ENCODE data around the gene LIN28A. TPM values are rescaled to one million over a fixed set of nuclear protein-coding genes. Genes with fewer than 3 reads are reported as not detected.
"Not testable (repeated sequence)": the region's sequence is repeated elsewhere in the genome, so short reads cannot be mapped to it uniquely, and the experiment has no call there.

The LIN28A gene
- total RNA-seq, 4 donors from 2014 or later: not detected

DNA sequence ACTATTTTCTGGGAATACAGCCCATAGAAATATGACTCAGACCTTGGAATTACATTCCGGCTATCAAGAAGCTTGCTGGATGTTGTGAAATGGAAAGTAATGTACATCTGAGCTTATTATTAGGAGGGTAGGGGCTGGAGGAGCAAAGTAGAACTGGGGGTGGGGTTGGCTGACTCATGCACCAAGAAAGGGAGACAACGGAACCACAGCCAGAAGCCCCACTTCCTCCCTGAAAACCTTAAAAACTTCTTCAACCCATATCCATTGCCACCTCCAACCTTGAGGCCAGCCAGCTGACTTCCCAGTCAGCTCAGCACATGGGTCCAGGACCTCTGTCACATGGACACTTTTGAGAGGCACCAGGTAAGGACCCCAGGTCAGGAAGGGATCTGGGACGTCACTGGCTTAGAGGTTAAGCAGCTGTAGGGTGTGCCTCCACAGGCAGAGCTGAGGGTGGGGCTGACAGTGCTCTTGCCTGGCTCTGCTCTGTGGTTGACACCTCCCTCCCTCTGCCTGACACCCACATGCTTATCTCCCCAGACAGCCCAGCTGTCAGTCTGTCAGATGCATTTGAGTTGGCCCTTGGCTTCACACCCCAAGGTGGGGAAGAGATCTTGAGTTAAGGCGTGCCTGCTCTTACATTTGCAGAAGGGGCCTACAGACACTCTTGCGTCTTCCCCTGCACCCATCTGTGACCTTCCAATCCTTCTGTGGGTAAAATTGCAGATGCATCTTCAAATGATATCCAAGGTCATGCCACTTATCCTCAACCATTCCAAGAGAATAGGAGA is 32.3 kb upstream of the LIN28A start:
- peak; percentile 35 for DNase-seq
- Histone ChIP-seq H3K27me3 (no peaks in the 10 kb centered on the region), H3K36me3 (no peaks in the 10 kb centered on the region), H3K4me1 (peaks cover 0 to 6% (median 3%) of the 10 kb centered on the region in 4 donors), H3K27ac (no peak overlapping the region), H3K4me3 (no peak overlapping the region), H3K9me3 (no peaks in the 10 kb centered on the region)
- WGBS, 2 donors (ENCODE audit: low coverage in 1 of 2): 33 to 41% methylated on average over 3 to 5 of the region's 5 CpGs
- no peak for TF ChIP-seq POLR2AphosphoS5 (IDR thresholded peaks at IDR 0.05)
- TF ChIP-seq POLR2A (IDR thresholded peaks at IDR 0.05): no peak
- no peak for TF ChIP-seq EP300 (IDR thresholded peaks at IDR 0.05; ENCODE audit: low read depth)
- TF ChIP-seq, protein P1, sequence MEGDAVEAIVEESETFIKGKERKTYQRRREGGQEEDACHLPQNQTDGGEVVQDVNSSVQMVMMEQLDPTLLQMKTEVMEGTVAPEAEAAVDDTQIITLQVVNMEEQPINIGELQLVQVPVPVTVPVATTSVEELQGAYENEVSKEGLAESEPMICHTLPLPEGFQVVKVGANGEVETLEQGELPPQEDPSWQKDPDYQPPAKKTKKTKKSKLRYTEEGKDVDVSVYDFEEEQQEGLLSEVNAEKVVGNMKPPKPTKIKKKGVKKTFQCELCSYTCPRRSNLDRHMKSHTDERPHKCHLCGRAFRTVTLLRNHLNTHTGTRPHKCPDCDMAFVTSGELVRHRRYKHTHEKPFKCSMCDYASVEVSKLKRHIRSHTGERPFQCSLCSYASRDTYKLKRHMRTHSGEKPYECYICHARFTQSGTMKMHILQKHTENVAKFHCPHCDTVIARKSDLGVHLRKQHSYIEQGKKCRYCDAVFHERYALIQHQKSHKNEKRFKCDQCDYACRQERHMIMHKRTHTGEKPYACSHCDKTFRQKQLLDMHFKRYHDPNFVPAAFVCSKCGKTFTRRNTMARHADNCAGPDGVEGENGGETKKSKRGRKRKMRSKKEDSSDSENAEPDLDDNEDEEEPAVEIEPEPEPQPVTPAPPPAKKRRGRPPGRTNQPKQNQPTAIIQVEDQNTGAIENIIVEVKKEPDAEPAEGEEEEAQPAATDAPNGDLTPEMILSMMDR (IDR thresholded peaks at IDR 0.05): no peak
- in situ Hi-C loops (cut with MboI; ENCODE audit: low pct_ligation_motif_present in 1 of 4, low pct_unique_long_range_greater_than_20kb in 1 of 4, low sequenced_read_pairs in 3 of 4): no loop called here
- intact Hi-C loops (cut with DNase I; ENCODE audit: low total_unique reads): no loop called here

DNA sequence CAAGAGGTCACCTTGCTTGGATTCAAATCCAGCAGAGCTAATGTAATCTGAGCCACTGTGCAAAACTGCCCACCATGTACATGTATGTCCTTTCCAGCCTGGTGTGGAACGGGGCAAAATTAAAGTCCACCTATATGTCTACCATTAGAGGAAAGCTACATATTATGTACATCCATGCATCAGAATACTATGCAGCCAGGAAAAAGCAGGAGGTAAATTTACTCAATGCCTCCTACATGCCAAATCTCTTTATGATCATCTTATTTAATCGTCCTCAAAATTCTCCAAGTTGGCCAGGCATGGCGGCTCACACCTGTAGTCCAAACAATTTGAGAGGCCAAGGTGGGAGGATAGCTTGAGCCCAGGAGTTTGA is 31.8 kb upstream of the LIN28A start:
- Histone ChIP-seq H3K4me3 (no peak overlapping the region), H3K4me1 (peaks cover 0 to 6% (median 3%) of the 10 kb centered on the region in 4 donors), H3K9me3 (no peaks in the 10 kb centered on the region), H3K27me3 (no peaks in the 10 kb centered on the region), H3K36me3 (no peaks in the 10 kb centered on the region), H3K27ac (no peak overlapping the region)
- TF ChIP-seq EP300 (IDR thresholded peaks at IDR 0.05; ENCODE audit: low read depth): no peak
- TF ChIP-seq POLR2AphosphoS5 (IDR thresholded peaks at IDR 0.05): no peak
- no peak for TF ChIP-seq POLR2A (IDR thresholded peaks at IDR 0.05)
- TF ChIP-seq, protein P1 (IDR thresholded peaks at IDR 0.05): no peak
- intact Hi-C loops (cut with DNase I; ENCODE audit: low total_unique reads) (no loop called here), in situ Hi-C loops (cut with MboI; ENCODE audit: low pct_ligation_motif_present in 1 of 4, low pct_unique_long_range_greater_than_20kb in 1 of 4, low sequenced_read_pairs in 3 of 4) (no loop called here)
- DNase-seq: no peak
- WGBS, 2 donors (ENCODE audit: low coverage in 1 of 2): 60 to 95% methylated on average over 1 to 3 of the region's 3 CpGs

DNA sequence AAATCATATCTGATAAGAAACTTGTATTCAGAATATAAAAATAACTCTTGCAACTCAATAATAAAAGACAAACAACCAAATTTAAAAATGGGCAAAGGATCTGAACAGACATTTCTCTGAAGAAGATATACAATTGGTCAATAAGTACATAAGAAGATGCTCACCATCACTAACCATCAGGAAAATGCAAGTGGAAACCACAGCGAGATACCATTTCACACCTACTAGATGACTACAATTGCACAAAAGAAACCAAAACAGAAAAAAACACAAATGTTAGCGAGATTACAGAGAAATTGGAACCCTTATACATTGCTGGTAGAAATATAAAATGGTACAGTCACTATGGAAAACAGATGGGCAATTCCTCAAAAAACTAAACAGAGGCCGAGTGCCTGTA is 26.5 kb upstream of the LIN28A start:
- Histone ChIP-seq H3K27ac (no peak overlapping the region), H3K4me1 (no peaks in the 10 kb centered on the region), H3K36me3 (no peaks in the 10 kb centered on the region), H3K4me3 (no peak overlapping the region), H3K27me3 (no peaks in the 10 kb centered on the region), H3K9me3 (no peaks in the 10 kb centered on the region)
- WGBS, 2 donors (ENCODE audit: low coverage in 1 of 2): 43 to 74% methylated on average over 3 of the region's 3 CpGs
- in situ Hi-C loops (cut with MboI; ENCODE audit: low pct_ligation_motif_present in 1 of 4, low pct_unique_long_range_greater_than_20kb in 1 of 4, low sequenced_read_pairs in 3 of 4): no loop called here
- intact Hi-C loops (cut with DNase I; ENCODE audit: low total_unique reads): no loop called here
- DNase-seq: no peak
- TF ChIP-seq POLR2AphosphoS5 (IDR thresholded peaks at IDR 0.05): no peak
- TF ChIP-seq EP300 (IDR thresholded peaks at IDR 0.05; ENCODE audit: low read depth): no peak
- TF ChIP-seq POLR2A (IDR thresholded peaks at IDR 0.05): no peak
- TF ChIP-seq, protein P1 (IDR thresholded peaks at IDR 0.05): no peak

DNA sequence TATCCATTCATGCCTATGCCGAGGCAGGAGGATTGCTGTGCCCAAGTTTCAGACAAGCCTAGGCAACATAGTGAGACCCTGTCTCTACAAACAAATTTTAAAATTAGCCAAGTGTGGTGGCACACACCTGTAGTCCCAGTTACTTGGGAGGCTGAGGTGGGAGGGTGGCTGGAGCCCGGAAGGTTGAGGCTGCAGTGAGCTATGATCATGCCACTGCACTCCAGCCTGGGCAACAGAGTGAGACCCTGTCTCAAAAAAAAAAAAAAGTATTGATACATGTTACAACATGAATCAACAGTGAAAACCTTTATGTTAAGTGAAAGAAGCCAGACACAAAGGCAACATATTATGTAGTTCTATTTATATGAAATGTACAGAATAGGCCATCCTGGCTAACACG is 25.6 kb upstream of the LIN28A start:
- intact Hi-C loops (cut with DNase I; ENCODE audit: low total_unique reads); in situ Hi-C loops (cut with MboI; ENCODE audit: low pct_ligation_motif_present in 1 of 4, low pct_unique_long_range_greater_than_20kb in 1 of 4, low sequenced_read_pairs in 3 of 4): not testable (repeated sequence)
- 83 to 91% methylated on average over 1 to 3 of the region's 3 CpGs for WGBS, 2 donors (ENCODE audit: low coverage in 1 of 2)

DNA sequence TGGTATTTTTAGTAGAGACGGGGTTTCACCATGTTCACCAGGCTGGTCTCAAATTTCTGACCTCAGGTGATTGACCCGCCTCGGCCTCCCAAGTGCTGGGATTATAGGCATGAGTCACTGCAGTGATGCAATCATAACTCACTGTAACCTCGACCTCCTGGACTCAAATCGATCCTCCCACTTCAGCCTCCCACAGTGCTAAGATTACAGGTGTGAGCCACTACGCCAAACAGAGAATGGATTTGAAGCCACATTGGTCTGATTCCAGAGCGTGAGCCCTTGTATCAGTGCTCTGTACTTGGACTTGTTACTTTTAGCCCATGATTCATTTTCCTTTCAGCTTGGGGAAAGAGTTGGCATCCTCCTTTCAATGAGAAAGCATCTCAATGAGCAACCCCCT is 23.2 kb upstream of the LIN28A start:
- in situ Hi-C loops (cut with MboI; ENCODE audit: low pct_ligation_motif_present in 1 of 4, low pct_unique_long_range_greater_than_20kb in 1 of 4, low sequenced_read_pairs in 3 of 4): no loop called here

More for the DNA sequence above, 25.6 kb upstream of the LIN28A start:
- H3K4me3 ChIP-seq, H3K9me3 ChIP-seq, H3K27ac ChIP-seq, H3K36me3 ChIP-seq, H3K27me3 ChIP-seq, DNase-seq, H3K4me1 ChIP-seq: not testable (repeated sequence)

More for the DNA sequence above, 23.2 kb upstream of the LIN28A start:
- 47% methylated on average over 7 of the region's 7 CpGs; no CpG with 5 or more reads in 1 of the 2 donors for WGBS, 2 donors (ENCODE audit: low coverage in 1 of 2)
- Histone ChIP-seq H3K9me3 (no peaks in the 10 kb centered on the region), H3K27me3 (no peaks in the 10 kb centered on the region), H3K4me3 (no peak overlapping the region), H3K27ac (no peak overlapping the region), H3K36me3 (no peaks in the 10 kb centered on the region), H3K4me1 (no peaks in the 10 kb centered on the region)
- DNase-seq: peak; percentile 14
- TF ChIP-seq POLR2AphosphoS5 (IDR thresholded peaks at IDR 0.05): no peak
- TF ChIP-seq, protein P1 (IDR thresholded peaks at IDR 0.05): no peak
- intact Hi-C loops (cut with DNase I; ENCODE audit: low total_unique reads): no loop called here

Measured in transverse colon (tissue), 4 donors.